Measurements from ENCODE around the gene FSCN2. TPM values are rescaled to one million over a fixed set of nuclear protein-coding genes. Genes with fewer than 3 reads are reported as not detected.

Gene FSCN2
- total RNA-seq, 1 experiment from 2014 or later: 4.3 TPM

DNA sequence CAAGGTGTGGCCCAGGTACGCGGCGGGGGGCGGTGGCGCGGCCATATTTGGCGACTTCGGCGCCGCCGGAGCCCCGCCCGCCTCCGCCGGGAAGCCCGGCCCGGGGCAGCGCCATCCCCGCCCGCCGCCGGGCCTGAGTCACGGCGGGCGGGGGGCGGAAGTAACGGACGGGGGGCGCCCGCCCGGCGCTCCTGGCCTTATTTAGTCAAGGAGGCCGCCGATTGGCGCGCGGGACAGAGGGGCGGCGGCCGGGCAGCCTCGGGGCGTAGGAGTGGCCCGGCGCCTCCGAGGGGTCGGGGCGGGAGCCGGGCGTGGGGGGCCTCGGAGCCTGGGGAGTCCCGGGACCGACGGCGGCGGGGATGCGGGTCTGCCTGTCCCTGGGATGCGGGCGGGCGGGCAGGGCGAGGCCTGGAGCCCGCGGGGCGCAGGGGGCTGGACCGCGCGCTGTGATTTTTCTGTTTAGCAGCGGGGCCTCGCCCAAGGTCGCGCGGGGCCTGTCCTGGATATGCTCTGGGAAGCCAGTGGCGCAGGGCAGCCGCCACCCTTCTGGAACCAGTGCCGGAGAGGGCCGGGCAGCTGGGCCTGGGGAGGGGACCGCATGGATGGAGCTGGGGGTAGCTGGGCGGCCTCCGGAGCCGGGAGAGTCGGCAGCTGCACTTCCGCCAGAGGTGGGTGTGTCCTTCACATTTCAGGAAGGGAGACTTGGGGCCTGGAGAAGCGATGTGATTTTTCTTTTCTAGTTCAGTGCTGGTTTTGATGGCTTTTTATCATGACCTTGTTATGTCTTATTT is 13.2 kb upstream of the FSCN2 start:
- no TSS peak for BruUV-seq (replicated peaks)
- Histone ChIP-seq H3K4me2 (peak overlapping the region; percentile 88), H3K27ac (peak overlapping the region; percentile 96), H3K4me3 (peak overlapping the region; percentile 76), H3K9me3 (ENCODE audit: insufficient read depth, low read depth) (no peaks in the 10 kb centered on the region), H3K4me1 (replicated peaks; ENCODE audit: insufficient read depth) (peaks cover 18% of the 10 kb centered on the region), H4K20me1 (ENCODE audit: insufficient read depth) (peaks cover 24% of the 10 kb centered on the region), H2AFZ (no peak overlapping the region), H3F3A (ENCODE audit: insufficient read depth, low read depth) (peaks cover 47% of the 10 kb centered on the region), H3K27me3 (ENCODE audit: insufficient read depth, low read depth) (no peaks in the 10 kb centered on the region), H3K9me2 (ENCODE audit: insufficient read depth) (no peaks in the 10 kb centered on the region), H3K36me3 (ENCODE audit: low read depth) (peaks cover 22% of the 10 kb centered on the region), H3K79me2 (ENCODE audit: low read depth) (peaks cover 53% of the 10 kb centered on the region)
- intact Hi-C loops (cut with micrococcal nuclease; ENCODE audit: unreplicated experiment): no loop called here
- peak; percentile 55 to 93 for DNase-seq
- ChIA-PET CTCF (interaction anchor here (1.5 kb wide), 1 partner anchor 86 kb away, joined by 5 read pairs; no protein-coding TSS in a partner anchor), POLR2A (ENCODE audit: unreplicated experiment) (interaction anchor here (0.5 to 0.7 kb wide), 5 partner anchors 165 to 262 kb away, joined by 3 to 4 read pairs (median 3); no protein-coding TSS in a partner anchor)
- no peak for TF ChIP-seq EZH2 (IDR thresholded peaks at IDR 0.05; ENCODE audit: low read depth)
- TF ChIP-seq, protein P1, sequence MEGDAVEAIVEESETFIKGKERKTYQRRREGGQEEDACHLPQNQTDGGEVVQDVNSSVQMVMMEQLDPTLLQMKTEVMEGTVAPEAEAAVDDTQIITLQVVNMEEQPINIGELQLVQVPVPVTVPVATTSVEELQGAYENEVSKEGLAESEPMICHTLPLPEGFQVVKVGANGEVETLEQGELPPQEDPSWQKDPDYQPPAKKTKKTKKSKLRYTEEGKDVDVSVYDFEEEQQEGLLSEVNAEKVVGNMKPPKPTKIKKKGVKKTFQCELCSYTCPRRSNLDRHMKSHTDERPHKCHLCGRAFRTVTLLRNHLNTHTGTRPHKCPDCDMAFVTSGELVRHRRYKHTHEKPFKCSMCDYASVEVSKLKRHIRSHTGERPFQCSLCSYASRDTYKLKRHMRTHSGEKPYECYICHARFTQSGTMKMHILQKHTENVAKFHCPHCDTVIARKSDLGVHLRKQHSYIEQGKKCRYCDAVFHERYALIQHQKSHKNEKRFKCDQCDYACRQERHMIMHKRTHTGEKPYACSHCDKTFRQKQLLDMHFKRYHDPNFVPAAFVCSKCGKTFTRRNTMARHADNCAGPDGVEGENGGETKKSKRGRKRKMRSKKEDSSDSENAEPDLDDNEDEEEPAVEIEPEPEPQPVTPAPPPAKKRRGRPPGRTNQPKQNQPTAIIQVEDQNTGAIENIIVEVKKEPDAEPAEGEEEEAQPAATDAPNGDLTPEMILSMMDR (conservative IDR thresholded peaks at IDR 0.05): no peak

- H3K79me2 ChIP-seq (ENCODE audit: low read depth): peaks cover 46% of the 10 kb centered on the region
- intact Hi-C loops (cut with micrococcal nuclease; ENCODE audit: unreplicated experiment): no loop called here
- TF ChIP-seq EZH2 (IDR thresholded peaks at IDR 0.05; ENCODE audit: low read depth): no peak
- TF ChIP-seq, protein P1 (conservative IDR thresholded peaks at IDR 0.05): no peak
- no peak overlapping the region for H2AFZ ChIP-seq
- ChIA-PET POLR2A (ENCODE audit: unreplicated experiment) (interaction anchor here (0.5 to 0.7 kb wide), 4 partner anchors 166 to 262 kb away, joined by 3 to 4 read pairs (median 3); no protein-coding TSS in a partner anchor), CTCF (interaction anchor here (1.5 kb wide), 1 partner anchor 86 kb away, joined by 5 read pairs; no protein-coding TSS in a partner anchor)
- BruUV-seq (replicated peaks): no TSS peak
- no peaks in the 10 kb centered on the region for H3K27me3 ChIP-seq (ENCODE audit: insufficient read depth, low read depth)
- H3K27ac ChIP-seq: peak overlapping the region; percentile 96
- H3K4me1 ChIP-seq (replicated peaks; ENCODE audit: insufficient read depth): peaks cover 24% of the 10 kb centered on the region
- H3K36me3 ChIP-seq (ENCODE audit: low read depth): peaks cover 16% of the 10 kb centered on the region
- no peaks in the 10 kb centered on the region for H3K9me3 ChIP-seq (ENCODE audit: insufficient read depth, low read depth)
- H3K4me2 ChIP-seq: peak overlapping the region; percentile 88
- peak overlapping the region; percentile 76 for H3K4me3 ChIP-seq
- H4K20me1 ChIP-seq (ENCODE audit: insufficient read depth): peaks cover 17% of the 10 kb centered on the region
- no peak for DNase-seq
- peaks cover 40% of the 10 kb centered on the region for H3F3A ChIP-seq (ENCODE audit: insufficient read depth, low read depth)
- no peaks in the 10 kb centered on the region for H3K9me2 ChIP-seq (ENCODE audit: insufficient read depth)
Observed at GRCh38 chr17:81515530-81516041, 12.6 kb upstream of the FSCN2 start.

DNA sequence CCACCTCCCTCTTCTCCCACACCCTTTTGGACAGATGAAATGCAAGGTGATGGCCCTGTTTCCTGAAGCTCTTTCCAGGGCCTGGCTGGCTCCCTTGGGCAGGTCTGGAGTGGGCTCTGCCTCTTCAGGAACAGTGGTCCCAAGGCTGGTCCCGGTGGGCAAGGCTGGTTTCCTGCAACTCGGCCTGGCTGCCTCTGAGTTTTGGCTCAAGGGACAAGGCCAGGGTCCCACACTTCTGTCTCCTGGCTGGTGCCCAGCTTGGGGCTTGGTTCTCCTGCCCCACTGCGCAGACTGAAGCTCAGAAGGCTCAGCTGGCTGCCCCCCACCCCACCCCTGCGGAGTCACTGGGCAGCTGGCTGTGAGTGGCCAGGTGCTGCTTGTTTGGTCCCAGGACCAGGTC is 11.7 kb upstream of the FSCN2 start:
- TF ChIP-seq, protein P1 (conservative IDR thresholded peaks at IDR 0.05): no peak
- no peak for TF ChIP-seq EZH2 (IDR thresholded peaks at IDR 0.05; ENCODE audit: low read depth)
- BruUV-seq (replicated peaks): no TSS peak
- Histone ChIP-seq H3F3A (ENCODE audit: insufficient read depth, low read depth) (peaks cover 33% of the 10 kb centered on the region), H3K79me2 (ENCODE audit: low read depth) (peaks cover 38% of the 10 kb centered on the region), H3K4me3 (peak overlapping the region; percentile 76; the same call in 1 of the 2 replicates), H3K36me3 (ENCODE audit: low read depth) (peaks cover 7% of the 10 kb centered on the region), H3K9me3 (ENCODE audit: insufficient read depth, low read depth) (no peaks in the 10 kb centered on the region), H3K4me2 (peak overlapping the region; percentile 88), H3K4me1 (replicated peaks; ENCODE audit: insufficient read depth) (peaks cover 25% of the 10 kb centered on the region), H3K27me3 (ENCODE audit: insufficient read depth, low read depth) (no peaks in the 10 kb centered on the region), H3K9me2 (ENCODE audit: insufficient read depth) (no peaks in the 10 kb centered on the region), H3K27ac (no peak overlapping the region), H4K20me1 (ENCODE audit: insufficient read depth) (peaks cover 9% of the 10 kb centered on the region), H2AFZ (no peak overlapping the region)
- DNase-seq: no peak
- intact Hi-C loops (cut with micrococcal nuclease; ENCODE audit: unreplicated experiment): no loop called here
- ChIA-PET POLR2A (ENCODE audit: unreplicated experiment) (interaction anchor here (0.7 kb wide), 1 partner anchor 62 kb away, joined by 3 read pairs; no protein-coding TSS in a partner anchor), CTCF (interaction anchor here (1.5 kb wide), 1 partner anchor 85 kb away, joined by 5 read pairs; no protein-coding TSS in a partner anchor)
